AG04450 (cell line): ENCODE data around the gene ITIH5. TPM values are rescaled to one million over a fixed set of nuclear protein-coding genes. Genes with fewer than 3 reads are reported as not detected.

ENCODE experiments used
- CTCF ChIA-PET: fragments of 300-600, 350-600 bp; formaldehyde crosslinking; extraction: SDS; loops from one replicate; lab custom pipeline; 2022; ENCODE audit warnings: antibody characterized with exemption, inconsistent platforms; lab: Charles Lee
- POLR2A ChIA-PET: fragments of 350-600 bp; formaldehyde crosslinking; extraction: SDS; loops from one replicate; lab custom pipeline; 2021; ENCODE audit warnings: antibody characterized with exemption, inconsistent platforms; lab: Yijun Ruan, JAX
- DNase-seq: peaks from one replicate; pipeline ENCODE4 v3.0.0-alpha.2; 2011; ENCODE audit warnings: low read depth, low spot score
- H3K27ac ChIP-seq: one replicate; pipeline ENCODE4 v1.5.1; 2012; ENCODE audit warnings: low read depth, low read length, control low read depth
- H3K27me3 ChIP-seq: one replicate; pipeline ENCODE4 v1.6.0; 2012; ENCODE audit warnings: low read length; ENCODE audit not compliant: control insufficient read depth, insufficient read depth
- H3K4me3 ChIP-seq: 2 replicates; pipeline ENCODE4 v1.5.1; 2011; ENCODE audit warnings: mild to moderate bottlenecking, low read depth, low read length, control low read depth
- H3K9me3 ChIP-seq: 2 replicates; pipeline ENCODE4 v1.5.1; 2012; ENCODE audit warnings: low read length; ENCODE audit not compliant: control insufficient read depth, insufficient read depth
- CTCF ChIP-seq: IDR thresholded peaks from 2 replicates; pipeline ENCODE4 v1.5.1; 2011; ENCODE audit warnings: low read depth, low read length, control low read depth, inconsistent platforms
- polyA plus RNA-seq: library from polyadenylated mRNA; depleted of rRNA; stranded (reverse); fragments of >200 nt; gene quantifications from 2 replicates; pipeline ENCODE4 v1.2.3, GENCODE V29; 2011

ITIH5 gene
- polyA plus RNA-seq, 1 experiment, result 0.11 TPM

GRCh38 chr10:7525314-7526016 lies 141.3 kb downstream of the ITIH5 start:
- POLR2A ChIA-PET, result interaction anchor here (0.6 kb wide), 1 partner anchor 605 kb away, joined by 3 read pairs; no protein-coding TSS in a partner anchor
- Histone ChIP-seq H3K4me3 (no peak overlapping the region), H3K27me3 (no peaks in the 10 kb centered on the region), H3K9me3 (no peaks in the 10 kb centered on the region), H3K27ac (no peak overlapping the region)
- peak; percentile 39 for DNase-seq
- peak; percentile 78 for TF ChIP-seq CTCF
- CTCF ChIA-PET, result interaction anchor here (0.6 to 3.5 kb wide), 58 partner anchors 8 to 1796 kb away, joined by 3 to 120 read pairs (median 4); partner anchors contain the start of gene TAF3

DNA sequence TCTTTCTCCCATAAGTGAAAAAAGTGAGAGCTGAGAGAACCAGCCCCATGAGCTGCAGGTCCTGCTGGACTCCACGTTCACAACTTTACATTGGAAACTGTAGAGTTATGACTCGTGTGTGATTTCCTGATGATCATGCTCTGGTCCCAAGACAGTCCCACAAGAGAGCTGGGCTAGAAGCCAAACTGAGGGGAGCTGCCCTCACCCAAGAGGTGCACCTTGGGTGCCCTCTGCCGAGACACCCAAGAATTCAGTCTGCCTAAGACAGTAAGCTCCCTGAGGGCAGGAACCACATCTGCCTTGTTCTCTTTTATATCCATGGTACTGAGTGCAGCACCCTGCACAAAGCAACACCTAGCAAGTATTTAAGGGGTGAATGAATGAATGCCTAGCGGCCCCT lies 143.1 kb downstream of the ITIH5 start:
- Histone ChIP-seq H3K27ac (no peak overlapping the region), H3K4me3 (no peak overlapping the region), H3K27me3 (no peaks in the 10 kb centered on the region), H3K9me3 (no peaks in the 10 kb centered on the region)
- DNase-seq, result no peak
- TF ChIP-seq CTCF, result no peak
- ChIA-PET POLR2A (no interaction called here), CTCF (interaction anchor here (0.5 to 3.5 kb wide), 2 partner anchors 141 to 163 kb away, joined by 3 to 120 read pairs; no protein-coding TSS in a partner anchor)

GRCh38 chr10:7520507-7521485 lies 146.0 kb downstream of the ITIH5 start:
- POLR2A ChIA-PET, result no interaction called here
- CTCF ChIA-PET, result interaction anchor here (1.1 kb wide), 1 partner anchor 166 kb away, joined by 3 read pairs; no protein-coding TSS in a partner anchor
- Histone ChIP-seq H3K4me3 (no peak overlapping the region), H3K27me3 (no peaks in the 10 kb centered on the region), H3K27ac (no peak overlapping the region), H3K9me3 (no peaks in the 10 kb centered on the region)
- DNase-seq, result no peak
- TF ChIP-seq CTCF, result no peak

- DNase-seq, result no peak
- no peak for TF ChIP-seq CTCF
- Histone ChIP-seq H3K9me3 (no peaks in the 10 kb centered on the region), H3K27me3 (no peaks in the 10 kb centered on the region), H3K27ac (no peak overlapping the region), H3K4me3 (no peak overlapping the region)
- CTCF ChIA-PET, result interaction anchor here (0.6 kb wide), 1 partner anchor 304 kb away, joined by 3 read pairs; no protein-coding TSS in a partner anchor
- POLR2A ChIA-PET, result no interaction called here
These were observed 147.4 kb downstream of the ITIH5 start for GRCh38 chr10:7519351-7519750.
